CD4-positive, alpha-beta memory T cell (primary cell): ENCODE measurements around the gene SERPINA1. TPM values are rescaled to one million over a fixed set of nuclear protein-coding genes. Genes with fewer than 3 reads are reported as not detected.

Experiments used
- CTCF ChIA-PET: fragments of 350-600 bp; sonication (Branson Sonifier 250); formaldehyde crosslinking; loops from one replicate; lab custom pipeline; 2021; ENCODE audit warnings: inconsistent platforms; ENCODE audit not compliant: partially characterized antibody; lab: Charles Lee
- POLR2A ChIA-PET: fragments of 350-600 bp; sonication (Branson Sonifier 250); formaldehyde crosslinking; loops from one replicate; lab custom pipeline; 2021; ENCODE audit not compliant: partially characterized antibody; lab: Charles Lee
- DNase-seq, 5 donors: peaks; one replicate each; pipeline versions ENCODE4 v3.0.0 to v3.0.0-alpha.2; 2020 to 2022; ENCODE audit warnings: mixed read lengths in 1 of 5
- H3K27ac ChIP-seq: one replicate; pipeline ENCODE4 v1.7.0; 2013; ENCODE audit warnings: low read depth, low read length
- H3K27me3 ChIP-seq: 2 replicates; pipeline ENCODE4 v1.7.0; 2013; ENCODE audit warnings: mild to moderate bottlenecking, low read length, moderate library complexity; ENCODE audit not compliant: insufficient read depth
- H3K36me3 ChIP-seq: 2 replicates; pipeline ENCODE4 v1.7.0; 2013; ENCODE audit warnings: mild to moderate bottlenecking, low read length, moderate library complexity; ENCODE audit not compliant: insufficient read depth
- H3K4me1 ChIP-seq: 2 replicates; pipeline ENCODE4 v1.7.0; 2013; ENCODE audit warnings: mild to moderate bottlenecking, low read length, moderate library complexity; ENCODE audit not compliant: insufficient read depth
- H3K4me3 ChIP-seq, 2 donors: one replicate each; pipeline ENCODE4 v1.7.0; 2013; ENCODE audit warnings: low read length in 2 of 2, mild to moderate bottlenecking in 1 of 2
- H3K9me3 ChIP-seq, 2 donors: one replicate each; pipeline ENCODE4 v1.7.0; 2013; ENCODE audit warnings: low read length in 2 of 2, control low read depth in 1 of 2; ENCODE audit not compliant: control insufficient read depth in 1 of 2
- H3K27ac Mint-ChIP-seq, 7 donors: one replicate each; pipeline ENCODE4 v1.8.0; 2020 to 2021; ENCODE audit warnings: mixed read lengths in 7 of 7, mild to moderate bottlenecking in 6 of 7, inconsistent platforms in 3 of 7, moderate library complexity in 3 of 7
- H3K27me3 Mint-ChIP-seq, 2 donors: one replicate each; pipeline ENCODE4 v1.8.0; 2020 to 2021; ENCODE audit warnings: mixed read lengths in 2 of 2
- H3K36me3 Mint-ChIP-seq, 2 donors: one replicate each; pipeline ENCODE4 v1.8.0; 2020 to 2021; ENCODE audit warnings: mixed read lengths in 2 of 2, inconsistent platforms in 1 of 2, mild to moderate bottlenecking in 1 of 2
- H3K4me1 Mint-ChIP-seq, 4 donors: one replicate each; pipeline ENCODE4 v1.8.0; 2020 to 2021; ENCODE audit warnings: mixed read lengths in 4 of 4, mild to moderate bottlenecking in 1 of 4
- H3K4me3 Mint-ChIP-seq, 8 donors: one replicate each; pipeline ENCODE4 v1.8.0; 2020 to 2021; ENCODE audit warnings: mixed read lengths in 8 of 8, mild to moderate bottlenecking in 7 of 8, moderate library complexity in 6 of 8, inconsistent platforms in 3 of 8
- H3K9me3 Mint-ChIP-seq, 8 donors: one replicate each; pipeline ENCODE4 v1.8.0; 2020 to 2021; ENCODE audit warnings: mixed read lengths in 8 of 8, mild to moderate bottlenecking in 5 of 8, inconsistent platforms in 3 of 8, moderate library complexity in 1 of 8
- intact Hi-C: fragments of 100-400 bp; cut with micrococcal nuclease; formaldehyde crosslinking; loops from one replicate; pipeline ENCODE4 v1.15.1; 2023
- polyA plus RNA-seq, 2 donors: library from polyadenylated mRNA; unstranded; fragments of 300-500 nt; fragmentation: Illumina TruSeq; gene quantifications; one replicate each; pipeline ENCODE4 v1.2.3, GENCODE V29; 2021
- total RNA-seq, 2 experiments: library from RNA; stranded (reverse); gene quantifications; one replicate each; pipeline ENCODE4 v1.2.3, GENCODE V29; 2021

SERPINA1 gene
- total and polyA plus RNA-seq, 4 experiments from 2014 or later, result 0.44 to 0.58 TPM; not detected in 2

- intact Hi-C loops, result no loop called here
- POLR2A ChIA-PET, result no interaction called here
- DNase-seq, result no peak
- Mint-ChIP-seq H3K36me3 (no peaks in the 10 kb centered on the region), H3K4me3 (no peak overlapping the region), H3K9me3 (peaks cover 0 to 2% (median 0%) of the 10 kb centered on the region in 8 donors), H3K27me3 (peaks cover 0 to 1% of the 10 kb centered on the region in 2 donors), H3K4me1 (peaks cover 0 to 9% (median 5%) of the 10 kb centered on the region in 4 donors), H3K27ac (no peak overlapping the region)
- Histone ChIP-seq H3K9me3 (no peaks in the 10 kb centered on the region), H3K4me3 (no peak overlapping the region), H3K36me3 (no peaks in the 10 kb centered on the region), H3K27ac (no peak overlapping the region), H3K4me1 (peaks cover 8% of the 10 kb centered on the region), H3K27me3 (no peaks in the 10 kb centered on the region)
- CTCF ChIA-PET, result no interaction called here
These were observed 1.1 kb downstream of the SERPINA1 start for GRCh38 chr14:94387051-94388026.

DNA sequence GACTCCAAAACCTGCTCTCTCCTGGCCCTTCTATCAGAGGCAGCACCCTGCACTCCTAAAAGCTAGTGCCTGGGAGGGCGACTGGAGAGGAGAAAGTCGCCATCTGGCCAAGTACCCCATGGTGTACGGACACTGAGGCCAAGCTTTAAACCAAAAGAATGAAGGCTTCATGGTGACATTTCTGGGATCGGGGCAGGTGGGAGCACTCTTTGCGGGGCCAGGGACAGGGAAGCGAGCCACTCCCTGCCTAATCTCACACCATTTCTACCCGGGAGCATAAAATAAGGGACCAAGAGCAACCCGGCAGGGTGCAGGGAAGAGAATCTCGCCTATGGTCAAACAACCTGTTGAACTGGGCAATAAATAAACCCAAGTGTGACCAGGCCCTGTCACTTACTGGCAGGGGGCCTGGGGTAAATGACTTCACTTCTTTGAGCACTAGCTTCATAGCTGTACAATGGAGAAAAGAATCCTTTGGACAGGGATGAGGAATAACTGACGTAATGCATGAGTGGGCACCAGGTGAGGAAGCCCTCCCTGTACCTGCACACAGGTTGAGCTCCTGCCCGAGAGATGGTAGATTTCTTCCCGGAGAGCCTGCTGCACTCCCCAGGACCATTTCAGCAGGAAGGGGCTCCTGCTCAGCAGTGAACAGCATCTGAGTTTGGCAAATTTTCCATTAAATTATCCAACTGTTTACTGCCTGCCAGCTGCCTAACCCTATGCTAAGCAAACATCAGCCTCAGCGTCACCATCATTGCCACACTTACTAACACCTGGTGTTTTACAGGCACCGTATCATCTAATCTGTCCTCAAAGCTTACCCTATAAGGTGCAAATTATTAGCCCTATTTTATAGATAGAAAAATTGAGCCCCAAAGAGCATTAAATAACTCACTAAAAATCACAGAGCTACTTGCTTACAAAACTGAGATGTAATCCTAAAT is 2.0 kb downstream of the SERPINA1 start:
- no peak overlapping the region for H3K4me3 Mint-ChIP-seq
- DNase-seq, result no peak
- no peak overlapping the region for H3K4me3 ChIP-seq
- no peak overlapping the region for H3K27ac ChIP-seq
- no peaks in the 10 kb centered on the region for H3K36me3 Mint-ChIP-seq
- peaks cover 0 to 1% (median 0%) of the 10 kb centered on the region in 4 donors for H3K4me1 Mint-ChIP-seq
- ChIA-PET POLR2A (no interaction called here), CTCF (no interaction called here)
- no peaks in the 10 kb centered on the region for H3K36me3 ChIP-seq
- H3K9me3 ChIP-seq, result no peaks in the 10 kb centered on the region
- H3K4me1 ChIP-seq, result no peaks in the 10 kb centered on the region
- intact Hi-C loops, result no loop called here
- no peaks in the 10 kb centered on the region for H3K27me3 ChIP-seq
- H3K9me3 Mint-ChIP-seq, result peaks cover 0 to 2% (median 0%) of the 10 kb centered on the region in 8 donors
- H3K27me3 Mint-ChIP-seq, result peaks cover 0 to 1% of the 10 kb centered on the region in 2 donors
- H3K27ac Mint-ChIP-seq, result no peak overlapping the region

- DNase-seq, result no peak
- Histone ChIP-seq H3K27ac (no peak overlapping the region), H3K27me3 (no peaks in the 10 kb centered on the region), H3K36me3 (no peaks in the 10 kb centered on the region), H3K4me3 (no peak overlapping the region), H3K4me1 (no peaks in the 10 kb centered on the region), H3K9me3 (no peaks in the 10 kb centered on the region)
- no peaks in the 10 kb centered on the region for H3K36me3 Mint-ChIP-seq
- H3K27me3 Mint-ChIP-seq, result peaks cover 0 to 1% of the 10 kb centered on the region in 2 donors
- ChIA-PET POLR2A (no interaction called here), CTCF (no interaction called here)
- peaks cover 0 to 2% (median 0%) of the 10 kb centered on the region in 8 donors for H3K9me3 Mint-ChIP-seq
- H3K27ac Mint-ChIP-seq, result peak overlapping the region in 1 of 7 donors; percentile 5
- no peaks in the 10 kb centered on the region for H3K4me1 Mint-ChIP-seq
- intact Hi-C loops, result no loop called here
- H3K4me3 Mint-ChIP-seq, result no peak overlapping the region
These were observed 2.8 kb downstream of the SERPINA1 start for GRCh38 chr14:94385553-94386057.

DNA sequence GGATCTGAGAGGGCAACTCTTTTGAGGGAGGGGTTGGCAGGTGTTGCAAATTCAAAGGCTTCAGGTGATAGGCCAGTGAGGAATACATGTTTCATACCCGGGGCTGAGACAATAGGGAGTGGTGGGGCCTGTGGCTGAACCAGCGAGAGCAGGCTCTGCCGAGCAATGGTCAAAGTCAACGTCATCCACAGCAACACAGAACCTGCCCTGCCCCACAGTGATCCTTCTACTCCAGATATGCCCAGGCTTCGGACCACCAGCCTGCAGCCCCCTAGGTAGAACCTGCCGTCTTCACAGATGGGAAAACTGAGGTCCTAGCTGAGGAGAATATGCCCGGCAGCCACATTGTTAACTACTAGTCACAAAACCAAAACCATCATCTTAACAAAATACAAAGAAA is 4.1 kb downstream of the SERPINA1 start:
- H3K27ac ChIP-seq, result no peak overlapping the region
- H3K27me3 ChIP-seq, result no peaks in the 10 kb centered on the region
- intact Hi-C loops, result no loop called here
- no peaks in the 10 kb centered on the region for H3K36me3 ChIP-seq
- no peak overlapping the region for H3K27ac Mint-ChIP-seq
- POLR2A ChIA-PET, result no interaction called here
- no peak for DNase-seq
- H3K36me3 Mint-ChIP-seq, result no peaks in the 10 kb centered on the region
- H3K4me3 Mint-ChIP-seq, result no peak overlapping the region
- CTCF ChIA-PET, result no interaction called here
- no peaks in the 10 kb centered on the region for H3K4me1 ChIP-seq
- no peaks in the 10 kb centered on the region for H3K9me3 ChIP-seq
- H3K27me3 Mint-ChIP-seq, result peaks cover 3 to 5% of the 10 kb centered on the region in 2 donors
- H3K4me1 Mint-ChIP-seq, result no peaks in the 10 kb centered on the region
- no peak overlapping the region for H3K4me3 ChIP-seq
- H3K9me3 Mint-ChIP-seq, result peaks cover 0 to 2% (median 0%) of the 10 kb centered on the region in 8 donors

GRCh38 chr14:94383777-94384176 is 4.6 kb downstream of the SERPINA1 start:
- H3K36me3 ChIP-seq, result no peaks in the 10 kb centered on the region
- H3K27me3 ChIP-seq, result no peaks in the 10 kb centered on the region
- peaks cover 0 to 2% (median 0%) of the 10 kb centered on the region in 8 donors for H3K9me3 Mint-ChIP-seq
- H3K9me3 ChIP-seq, result no peaks in the 10 kb centered on the region
- H3K27ac ChIP-seq, result no peak overlapping the region
- no peak overlapping the region for H3K4me3 Mint-ChIP-seq
- no peak overlapping the region for H3K27ac Mint-ChIP-seq
- intact Hi-C loops, result no loop called here
- no peak overlapping the region for H3K4me3 ChIP-seq
- ChIA-PET POLR2A (no interaction called here), CTCF (no interaction called here)
- peaks cover 3 to 7% of the 10 kb centered on the region in 2 donors for H3K27me3 Mint-ChIP-seq
- H3K4me1 ChIP-seq, result no peaks in the 10 kb centered on the region
- DNase-seq, result no peak
- no peaks in the 10 kb centered on the region for H3K4me1 Mint-ChIP-seq
- no peaks in the 10 kb centered on the region for H3K36me3 Mint-ChIP-seq

- intact Hi-C loops, result no loop called here
- Mint-ChIP-seq H3K9me3 (peaks cover 0 to 2% (median 0%) of the 10 kb centered on the region in 8 donors), H3K27ac (peak overlapping the region in 1 of 7 donors; percentile 72), H3K4me1 (no peaks in the 10 kb centered on the region), H3K27me3 (peaks cover 3 to 9% of the 10 kb centered on the region in 2 donors), H3K36me3 (no peaks in the 10 kb centered on the region), H3K4me3 (no peak overlapping the region)
- H3K27ac ChIP-seq, result no peak overlapping the region
- H3K4me3 ChIP-seq, result no peak overlapping the region
- no peaks in the 10 kb centered on the region for H3K27me3 ChIP-seq
- POLR2A ChIA-PET, result no interaction called here
- H3K9me3 ChIP-seq, result no peaks in the 10 kb centered on the region
- no peak for DNase-seq
- CTCF ChIA-PET, result no interaction called here
- no peaks in the 10 kb centered on the region for H3K36me3 ChIP-seq
- H3K4me1 ChIP-seq, result no peaks in the 10 kb centered on the region
These were observed 5.4 kb downstream of the SERPINA1 start for GRCh38 chr14:94382716-94383596.
